GM19328 (cell line): ENCODE data around the gene SIRPG.
"Not testable (repeated sequence)": the region's sequence is repeated elsewhere in the genome, so short reads cannot be mapped to it uniquely, and the experiment has no call there.

Experiments
- ATAC-seq: cut with Tn5 transposase; IDR thresholded peaks from one replicate; pipeline ENCODE4 v1.9.1; 2021; ENCODE audit warnings: mild to moderate bottlenecking, moderate library complexity; ENCODE audit not compliant: unreplicated experiment

The SIRPG gene

DNA sequence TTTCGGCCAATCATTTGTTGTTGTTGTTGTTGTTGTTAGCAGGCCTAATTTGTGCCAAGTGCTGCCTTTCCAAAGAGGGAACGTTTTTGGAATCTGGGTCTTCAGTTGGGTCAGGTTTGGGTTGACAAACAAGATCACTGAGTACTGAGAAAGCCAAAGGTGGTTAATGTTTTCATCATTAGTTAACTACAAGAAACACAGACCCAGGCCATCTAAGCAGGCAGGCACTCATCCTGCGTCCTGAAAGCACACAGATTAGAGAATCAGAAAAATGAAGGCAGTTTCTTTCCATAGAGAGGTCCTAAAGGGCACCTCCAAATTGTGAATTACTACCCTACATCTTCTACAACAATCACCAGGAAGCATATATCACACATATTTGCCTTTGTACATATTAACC is 15.1 kb upstream of the SIRPG start:
- ATAC-seq: no peak

DNA sequence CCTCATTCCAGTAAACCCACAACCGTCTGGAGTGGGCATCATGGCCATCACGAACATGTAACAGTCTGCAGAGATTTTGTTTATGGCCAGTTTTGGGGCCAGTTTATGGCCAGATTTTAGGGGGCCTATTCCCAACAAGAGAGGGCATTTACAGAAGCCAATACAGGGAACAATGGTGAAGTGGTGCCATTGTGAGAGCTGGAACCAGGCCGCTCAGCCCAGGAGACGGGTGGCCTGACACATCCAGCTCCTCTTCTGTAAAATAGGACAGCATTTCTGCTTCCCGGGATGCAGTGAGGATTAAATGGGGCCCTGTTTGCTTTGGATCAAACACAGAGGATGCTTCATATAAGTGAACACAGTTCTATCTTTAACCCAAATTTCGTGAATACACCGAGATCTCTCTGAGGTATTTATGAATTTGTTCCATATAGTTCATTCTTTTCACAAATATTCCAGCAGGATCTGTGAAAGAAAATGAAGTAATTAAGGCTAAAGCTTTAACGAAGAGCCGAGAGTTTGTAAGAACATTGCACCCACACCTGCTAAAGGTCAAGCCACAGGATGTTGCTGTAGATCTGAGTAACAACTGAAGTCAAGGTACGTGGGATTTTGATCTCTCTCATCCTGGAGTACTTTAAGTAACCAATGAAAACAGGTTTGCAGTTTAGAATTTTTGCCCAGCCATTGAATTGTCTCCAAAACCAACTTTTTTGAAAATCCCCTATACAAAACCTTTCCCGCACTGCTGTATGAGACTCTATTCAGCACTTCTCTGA is 14.5 kb upstream of the SIRPG start:
- ATAC-seq: no peak

DNA sequence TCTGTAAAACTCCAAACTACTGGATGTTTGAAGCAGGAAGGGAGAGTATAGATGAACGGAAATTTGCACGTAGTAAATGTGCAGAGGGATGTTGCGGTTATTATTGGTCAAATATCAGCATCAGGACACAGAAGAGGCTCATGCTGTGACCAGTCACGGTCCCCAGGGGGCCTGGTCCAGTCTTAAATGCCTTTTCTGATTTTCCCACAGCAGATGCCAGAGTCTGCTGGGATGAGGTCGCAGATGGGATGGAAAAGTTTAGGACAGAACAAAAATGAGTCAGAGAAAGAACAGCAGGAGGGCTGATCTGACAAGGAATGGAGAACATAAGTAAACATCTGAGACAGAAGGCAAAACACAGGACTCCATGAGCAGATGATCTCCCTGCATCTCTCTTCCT is 11.7 kb upstream of the SIRPG start:
- no peak for ATAC-seq

DNA sequence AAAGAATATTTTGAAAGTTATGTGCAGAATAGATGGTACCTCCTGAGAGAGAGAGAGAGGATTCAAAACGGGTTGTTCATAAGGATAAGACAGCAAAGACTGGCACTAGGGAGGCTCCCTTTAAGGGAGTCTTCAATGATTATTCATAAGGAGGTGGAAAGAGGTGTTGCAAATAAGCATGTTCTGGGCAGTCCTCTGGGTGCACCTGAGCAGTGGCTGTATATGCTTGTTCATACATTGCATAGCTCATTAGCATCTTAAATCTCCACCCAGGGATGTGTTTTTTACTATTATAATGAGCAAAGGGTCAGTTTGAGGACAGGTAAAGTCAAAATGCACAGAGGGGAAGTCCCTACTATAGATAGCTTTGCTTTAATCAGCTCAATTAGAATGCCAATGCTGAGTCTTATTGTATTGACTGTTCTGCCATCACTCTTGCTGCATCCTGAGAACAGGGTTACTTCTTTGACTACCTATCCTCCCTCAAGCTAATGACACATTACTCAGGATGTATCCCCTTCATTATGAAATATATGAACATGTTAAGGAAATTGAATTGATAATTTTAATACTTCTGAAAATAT is 10.0 kb upstream of the SIRPG start:
- ATAC-seq: no peak

DNA sequence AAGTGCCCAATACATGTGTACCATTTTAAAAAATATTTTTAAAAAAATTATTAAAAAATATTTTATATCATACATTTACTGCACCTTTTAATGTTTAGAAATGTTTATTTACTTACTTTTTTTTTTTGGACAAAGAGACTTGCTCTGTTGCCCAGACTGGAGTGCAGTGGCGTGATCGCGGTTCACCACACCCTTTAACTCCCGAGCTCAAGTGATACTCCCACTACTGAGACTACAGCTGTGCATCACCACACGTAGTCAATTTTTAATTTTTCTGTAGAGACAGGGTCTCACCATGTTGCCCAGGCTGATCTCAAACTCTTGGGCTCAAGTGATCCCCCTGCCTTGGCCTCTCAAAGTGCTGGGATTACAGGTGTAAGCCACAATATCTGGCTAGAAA is 9.2 kb upstream of the SIRPG start:
- no peak for ATAC-seq

DNA sequence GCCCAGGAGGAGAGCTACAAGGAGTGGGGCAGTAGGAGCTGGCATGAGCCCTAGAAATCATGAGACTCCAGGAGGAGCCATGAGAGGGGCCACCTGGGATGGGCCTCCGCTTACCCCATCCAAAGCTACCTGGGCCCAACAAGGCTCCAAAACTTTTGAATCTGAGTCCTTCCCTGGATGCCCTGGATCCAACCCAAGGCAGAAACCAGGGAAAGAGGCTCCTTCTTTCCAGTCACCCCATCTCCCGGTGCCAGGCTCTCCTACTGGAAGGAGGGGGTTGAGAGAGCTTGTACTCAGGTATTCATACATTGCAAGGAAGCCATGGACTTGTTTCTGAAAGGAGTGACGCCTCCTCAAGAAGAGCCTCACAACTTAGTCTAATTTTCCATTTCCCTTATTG is 7.8 kb upstream of the SIRPG start:
- no peak for ATAC-seq

DNA sequence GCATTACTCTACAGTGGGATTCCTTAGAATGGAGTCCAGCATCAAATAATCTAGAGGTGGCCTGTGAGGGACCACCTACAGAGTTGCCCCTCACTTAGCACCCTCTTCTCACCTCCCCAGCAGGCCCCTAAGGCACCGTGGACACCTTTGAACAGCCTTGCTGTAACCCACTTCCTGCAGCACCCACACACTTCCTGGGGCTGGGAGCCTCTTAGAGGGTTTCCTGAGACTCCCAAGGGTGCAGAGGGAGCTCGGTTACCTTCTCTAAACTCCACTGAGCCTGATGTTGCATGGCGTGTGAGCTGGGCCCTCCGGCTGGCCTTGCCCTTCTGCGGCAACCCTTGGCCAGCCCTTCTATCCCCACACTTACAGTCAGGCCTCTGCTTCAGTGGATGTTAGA is 7.3 kb upstream of the SIRPG start:
- ATAC-seq: no peak

DNA sequence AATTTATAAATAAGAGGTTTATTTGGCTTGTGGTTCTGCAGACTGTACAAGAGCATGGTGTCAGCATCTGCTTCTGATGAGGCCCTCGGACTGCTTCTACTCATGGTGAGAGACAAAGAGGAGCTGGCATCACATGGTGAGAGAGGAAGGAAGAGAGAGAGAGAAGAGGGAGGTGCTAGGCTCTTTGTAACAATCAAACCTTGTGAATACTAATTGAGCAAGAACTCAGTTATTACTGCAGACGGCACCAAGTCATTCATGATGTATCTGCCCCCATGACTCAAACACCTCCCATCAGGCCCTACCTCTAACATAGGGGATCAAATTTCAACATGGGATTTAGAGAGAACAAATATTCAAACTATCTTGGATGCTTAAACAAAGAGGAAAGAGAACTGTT is 6.3 kb upstream of the SIRPG start:
- no peak for ATAC-seq

DNA sequence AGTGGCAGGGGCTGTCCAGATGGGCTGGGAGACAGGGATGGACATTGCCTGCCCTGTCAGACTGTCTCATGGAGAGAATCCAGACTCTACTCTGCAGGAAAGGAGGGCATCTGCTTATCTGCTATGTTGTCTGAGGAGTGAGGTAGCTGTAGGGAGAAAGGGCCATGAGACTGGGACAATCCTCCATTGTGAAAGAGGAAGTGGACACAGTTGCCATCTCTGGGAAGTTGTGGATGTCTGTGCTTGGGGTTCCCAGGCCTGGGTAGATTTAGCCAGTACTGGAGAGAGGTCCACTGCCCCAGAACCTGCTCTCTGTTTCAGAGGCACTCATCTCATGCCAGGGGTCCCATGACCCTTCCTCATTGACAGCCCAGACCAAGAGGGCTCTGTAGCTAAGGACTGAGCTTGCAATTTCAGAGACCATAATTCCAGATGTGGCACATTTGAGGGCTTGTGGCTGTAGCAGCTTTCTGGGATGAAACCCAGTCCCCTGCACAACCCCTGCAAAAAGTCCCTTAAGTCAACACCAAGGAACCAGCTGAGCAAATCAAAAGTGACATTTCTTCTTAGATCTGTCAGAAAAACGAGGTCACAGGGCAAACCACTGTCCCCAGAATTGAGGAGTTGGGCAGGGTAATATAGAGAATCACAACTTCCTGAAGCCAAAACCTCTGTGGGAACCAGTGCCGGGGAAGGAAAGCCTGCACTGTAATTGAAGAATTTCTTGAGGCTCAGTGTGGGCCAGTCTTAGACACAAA is 4.1 kb upstream of the SIRPG start:
- no peak for ATAC-seq

DNA sequence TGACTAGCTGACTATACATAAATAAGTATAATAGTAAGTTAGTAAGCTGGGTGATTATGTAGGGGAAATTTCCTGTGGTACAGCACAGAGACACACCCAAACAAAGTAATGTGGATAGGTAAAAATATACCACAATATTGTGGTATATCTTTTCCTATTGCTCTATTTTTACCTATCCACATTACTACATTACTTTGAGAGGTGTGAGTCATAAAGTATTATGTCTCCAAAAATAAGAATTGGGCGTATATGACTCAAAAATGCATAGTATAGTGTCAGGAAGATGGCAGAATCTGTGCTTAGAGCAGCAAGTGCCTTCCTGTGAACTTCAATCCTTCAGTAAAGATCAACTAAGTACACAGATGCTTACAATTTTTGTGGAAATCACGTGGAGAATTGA is 2.7 kb upstream of the SIRPG start:
- no peak for ATAC-seq

DNA sequence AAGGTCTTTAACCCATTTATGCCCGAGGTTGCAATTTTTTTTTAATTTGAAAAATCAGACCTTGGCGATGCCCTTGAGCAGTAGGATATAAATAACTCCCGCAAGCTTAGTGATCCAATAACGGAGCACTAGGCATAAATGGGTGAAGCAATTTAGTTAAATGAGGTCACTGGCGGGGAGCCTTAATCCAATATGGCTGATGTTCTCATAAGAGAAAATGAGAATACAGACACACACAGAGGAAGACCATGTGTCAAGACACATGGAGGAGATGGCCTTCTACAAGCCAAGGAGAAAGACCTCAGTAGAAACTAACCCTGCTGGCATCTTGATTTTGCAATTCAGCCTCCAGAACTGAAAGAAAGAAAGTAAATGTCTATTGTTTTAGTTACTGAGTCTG is 735 bp downstream of the SIRPG start:
- ATAC-seq: no peak

DNA sequence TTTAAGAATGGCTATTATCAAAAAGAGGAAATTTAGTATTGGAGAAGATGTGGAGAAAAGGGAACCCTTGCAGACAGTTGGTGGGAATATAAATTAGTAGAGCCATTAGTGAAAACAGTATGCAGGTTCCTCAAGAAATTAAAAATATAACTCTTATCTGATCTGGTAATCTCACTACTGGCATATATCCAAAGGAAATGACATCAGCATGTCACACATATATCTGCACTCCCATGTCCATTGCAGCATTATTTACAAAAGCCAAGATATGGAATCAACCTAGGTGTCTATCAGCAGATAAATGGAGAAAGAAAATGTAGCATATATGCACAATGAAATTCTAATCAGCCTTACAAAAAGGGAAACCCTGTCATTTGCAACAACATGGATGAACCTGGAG is 2.6 kb downstream of the SIRPG start:
- ATAC-seq: no peak

DNA sequence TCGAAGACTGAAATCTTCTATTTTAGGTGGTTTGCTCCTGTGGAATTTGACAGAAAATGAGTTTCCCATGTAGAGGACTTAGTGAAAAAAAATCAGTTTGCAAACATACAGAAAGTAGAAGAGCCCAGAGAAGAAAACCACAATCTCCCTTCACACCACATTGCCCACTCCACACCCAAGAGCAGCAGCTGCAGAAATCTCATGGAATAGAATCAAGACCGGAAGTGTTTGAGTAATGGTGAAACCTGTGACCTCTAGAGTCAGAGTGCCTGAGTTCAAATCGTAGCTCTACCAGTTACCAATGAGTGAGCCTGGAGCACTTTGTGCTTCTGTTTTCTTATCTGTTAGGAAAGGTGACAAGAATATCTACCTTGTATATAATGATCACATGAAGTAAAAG is 4.6 kb downstream of the SIRPG start:
- no peak for ATAC-seq

DNA sequence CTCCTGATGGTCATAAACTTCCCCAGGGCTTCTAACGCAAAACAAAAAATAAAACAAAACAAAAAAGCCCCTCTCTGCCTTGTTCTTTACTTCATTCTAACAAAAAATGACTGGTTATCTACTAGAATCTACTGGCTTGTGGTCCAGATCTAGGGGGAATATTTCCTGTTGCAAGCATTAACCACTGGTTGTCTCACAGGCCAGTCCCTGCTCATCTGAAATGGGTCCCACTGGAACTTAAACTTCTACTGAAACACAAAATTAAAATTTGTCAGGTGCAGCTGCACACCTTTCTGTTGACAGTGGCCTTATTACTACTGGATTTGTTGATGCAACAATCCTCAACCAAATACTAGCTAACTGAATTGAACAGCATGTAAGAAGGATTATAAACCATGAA is 5.5 kb downstream of the SIRPG start:
- no peak for ATAC-seq

DNA sequence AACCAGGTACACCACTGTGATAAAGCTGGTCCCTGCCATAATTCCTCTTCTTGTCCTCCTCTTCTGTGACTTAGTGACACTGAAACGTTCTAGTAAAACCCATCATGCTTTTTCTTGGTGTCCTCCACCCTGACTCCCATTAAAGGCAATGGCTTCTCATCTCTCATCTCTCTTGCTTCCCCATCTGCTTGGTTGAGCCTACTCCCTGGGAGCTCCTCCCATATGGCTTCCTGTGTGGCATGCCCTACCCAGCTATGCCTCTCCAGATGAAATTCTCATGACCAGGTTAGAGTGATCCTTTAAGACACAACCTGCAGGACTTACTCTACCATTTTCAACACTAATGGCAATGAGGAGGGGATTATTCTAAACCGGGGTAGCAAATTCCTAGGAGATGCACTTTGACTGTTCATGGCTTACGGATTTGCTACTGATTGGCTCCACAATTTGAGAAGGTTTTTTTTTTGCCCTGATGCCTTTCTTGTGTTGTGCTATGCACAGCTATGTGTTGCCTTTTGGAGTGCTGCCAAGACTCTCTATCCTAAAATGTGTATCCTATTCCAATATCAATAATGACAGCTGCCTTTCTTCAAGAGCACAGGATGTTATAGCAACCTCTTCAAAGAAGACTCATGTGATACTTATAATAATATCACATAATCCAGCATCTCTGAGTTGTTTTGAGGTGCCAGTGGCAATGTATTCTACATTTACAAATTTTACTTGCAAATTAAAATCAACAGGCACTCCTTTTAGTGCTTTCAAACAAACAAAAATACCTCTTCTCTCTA is 6.1 kb downstream of the SIRPG start:
- ATAC-seq: no peak

DNA sequence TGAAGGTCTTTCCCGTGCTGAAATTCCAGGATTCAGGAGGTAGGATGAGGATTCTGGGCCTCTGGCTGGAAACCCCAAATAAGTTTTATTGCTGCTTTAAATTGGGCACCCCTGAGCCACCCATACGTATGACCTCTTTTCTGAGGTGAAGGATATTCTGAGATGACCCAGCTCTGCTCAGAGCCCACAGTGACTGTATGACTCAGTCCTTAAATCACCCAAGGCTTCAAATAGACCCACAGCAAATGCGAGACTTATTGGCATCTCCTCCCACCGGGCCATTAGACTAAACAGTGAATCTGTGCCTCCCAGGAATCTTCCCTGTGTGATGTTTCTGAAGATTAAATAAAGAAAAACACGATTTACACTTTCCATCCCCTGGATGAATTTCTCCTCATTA is 9.5 kb downstream of the SIRPG start:
- no peak for ATAC-seq

DNA sequence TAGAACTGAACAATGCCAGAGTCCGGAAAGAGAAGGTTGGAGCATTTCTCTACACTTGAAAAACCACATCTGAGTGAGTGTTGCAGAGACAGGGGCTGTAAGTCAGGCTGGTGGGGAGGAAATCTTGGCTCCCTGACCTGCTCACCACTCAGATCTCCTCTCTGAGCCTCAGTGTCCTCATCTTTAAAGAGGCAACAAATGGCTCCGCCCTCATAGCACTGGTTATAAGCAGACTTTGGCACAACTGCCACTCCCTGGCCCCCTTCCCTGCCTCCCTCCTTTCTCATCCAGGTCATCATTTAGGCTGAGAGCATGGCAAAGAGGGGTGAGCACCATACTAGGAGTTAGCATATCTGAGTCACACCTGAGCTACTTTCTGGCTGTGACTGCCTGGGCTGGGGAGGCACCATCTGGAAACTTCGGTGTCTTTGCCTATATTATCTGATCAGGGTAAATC is 10.6 kb downstream of the SIRPG start:
- no peak for ATAC-seq

DNA sequence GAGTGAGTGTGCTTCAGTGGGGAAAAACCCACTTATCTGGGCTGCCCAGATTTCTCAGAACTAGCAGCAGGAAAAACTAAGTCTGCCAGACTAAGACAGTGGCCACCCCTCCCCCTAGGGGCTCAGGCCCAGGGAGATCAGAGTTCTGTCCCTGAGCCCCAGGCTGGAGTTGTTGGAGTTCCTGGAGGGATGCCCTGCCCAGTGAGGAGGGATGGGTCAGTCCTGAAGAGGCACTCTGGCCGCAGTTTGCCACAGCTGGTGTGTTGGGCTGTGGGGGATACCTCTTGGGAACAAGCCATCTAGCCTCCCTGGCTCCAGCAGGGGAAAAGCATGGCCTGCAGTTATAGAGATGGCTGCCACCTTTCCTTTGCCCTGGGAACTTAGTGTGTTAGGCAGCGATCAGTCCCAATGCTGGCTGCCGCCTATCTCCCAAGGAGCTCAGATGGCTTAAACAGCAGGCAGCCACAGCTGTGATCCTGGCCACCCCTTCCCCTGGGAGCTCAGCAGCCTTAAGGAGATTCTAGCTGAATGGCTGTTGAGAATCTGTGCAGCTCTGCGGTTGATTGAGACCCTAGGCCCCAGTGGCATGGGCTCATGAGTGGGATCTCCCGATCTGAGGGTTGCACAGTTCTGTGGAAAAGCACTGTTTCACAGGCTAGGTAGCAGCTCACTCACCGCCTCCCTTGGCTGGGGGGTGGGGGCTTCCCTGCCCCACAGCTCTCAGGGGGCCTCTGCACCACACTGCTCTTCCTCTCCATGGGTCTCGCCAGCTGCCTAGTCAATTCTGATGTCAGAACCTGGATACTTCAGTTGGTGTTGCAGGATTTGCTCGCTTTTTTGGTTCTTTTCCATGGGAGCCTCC is 13.2 kb downstream of the SIRPG start:
- ATAC-seq: no peak

DNA sequence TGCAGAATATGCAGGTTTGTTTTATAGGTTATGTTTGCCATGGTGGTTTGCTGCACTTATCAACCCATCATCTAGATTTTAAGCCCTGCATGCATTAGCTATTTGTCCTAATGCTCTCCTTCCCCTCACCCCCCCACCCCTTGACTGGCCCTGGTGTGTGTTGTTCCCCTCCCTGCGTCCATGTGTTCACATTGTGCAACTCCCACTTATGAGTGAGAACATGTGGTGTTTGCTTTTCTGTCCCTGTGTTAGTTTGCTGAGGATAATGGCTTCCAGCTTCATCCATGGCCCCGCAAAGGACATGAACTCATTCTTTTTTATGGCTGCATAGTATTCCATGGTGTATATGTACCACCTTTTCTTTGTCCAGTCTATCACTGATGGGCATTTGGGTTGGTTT is 18.9 kb downstream of the SIRPG start:
- not testable (repeated sequence) for ATAC-seq

DNA sequence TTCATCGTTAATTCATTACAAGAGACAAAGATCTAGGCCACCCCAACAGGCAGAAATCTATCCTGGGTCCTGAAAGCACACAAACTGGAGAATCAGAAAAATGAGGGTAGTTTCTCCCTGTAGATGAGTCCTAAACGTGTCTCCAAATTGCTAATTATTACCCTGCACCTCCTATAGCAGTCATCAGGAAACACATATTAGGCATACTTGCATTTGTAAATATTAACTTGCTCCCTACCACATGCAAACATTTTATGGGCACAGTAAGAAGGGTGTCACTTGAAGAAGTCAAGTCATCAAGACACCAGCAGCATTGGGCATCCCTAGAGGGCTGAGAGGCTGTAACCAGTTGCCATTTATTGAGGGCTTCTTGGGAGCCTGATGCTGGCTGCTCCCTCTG is 19.8 kb downstream of the SIRPG start:
- no peak for ATAC-seq
